Measurements from ENCODE around the gene GOLM1.

GOLM1 gene

DNA sequence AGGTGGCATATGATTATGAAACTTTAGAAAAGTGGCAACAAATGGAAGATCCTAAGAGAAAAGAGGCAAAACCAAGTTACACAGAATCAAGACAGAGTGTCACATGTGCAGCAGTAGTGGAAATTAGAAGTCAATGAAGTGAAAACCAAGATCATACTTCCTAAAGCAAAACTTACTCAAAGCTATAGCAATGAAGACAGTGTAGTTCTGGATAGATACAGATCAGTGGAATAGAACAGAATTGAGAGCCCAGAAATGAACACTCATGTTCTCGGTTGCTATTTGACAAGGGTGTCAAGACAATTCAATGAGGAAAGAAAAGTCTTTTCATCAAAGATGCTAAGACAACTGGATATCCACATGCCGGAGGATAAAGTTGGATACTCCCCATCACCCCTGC, 114.9 kb downstream of the GOLM1 start:
- DNase-seq (ENCODE audit: low read depth in 3 of 3): no peak

DNA sequence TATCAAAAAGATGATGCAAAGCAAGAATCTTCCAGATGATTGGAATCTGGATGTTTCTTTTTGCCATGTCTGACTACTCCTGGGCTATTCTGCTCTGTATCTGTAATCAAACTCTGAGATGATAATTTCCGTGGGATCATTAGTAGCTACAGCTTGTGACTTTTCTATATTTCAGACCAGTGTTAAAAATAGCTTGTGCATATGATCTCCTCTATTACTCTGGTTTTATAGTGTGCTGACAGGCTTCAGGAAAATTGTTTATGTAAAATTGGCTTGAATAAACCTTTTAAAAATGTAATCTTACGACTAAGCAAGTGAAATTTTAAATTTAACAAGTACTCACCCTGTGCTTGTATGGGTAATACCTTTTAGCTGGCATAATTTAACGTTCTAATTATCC, 118.0 kb downstream of the GOLM1 start:
- DNase-seq (ENCODE audit: low read depth in 3 of 3): no peak

DNA sequence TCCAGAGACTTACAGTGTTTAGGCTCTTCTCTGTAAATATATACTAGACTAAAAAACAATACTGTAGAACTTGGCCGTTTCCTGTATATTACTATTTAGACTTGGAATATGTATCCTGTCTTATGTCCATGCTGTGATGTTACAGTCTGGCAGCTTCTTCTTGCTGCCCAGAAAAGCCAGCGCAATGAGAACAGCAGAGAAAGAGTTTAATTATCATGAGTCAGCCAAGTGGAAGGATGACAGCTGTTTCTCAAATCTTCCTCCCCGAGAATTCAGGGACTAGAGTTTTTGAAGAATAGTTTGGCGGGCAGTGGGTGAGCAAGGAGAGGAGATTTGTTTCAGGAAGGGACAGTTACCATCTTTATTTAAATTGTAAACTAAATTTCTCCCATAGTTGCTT, 120.9 kb downstream of the GOLM1 start:
- no peak for DNase-seq (ENCODE audit: low read depth in 3 of 3)
